MM.1S (cell line): Measurements from ENCODE around the gene SMAD3.

ENCODE experiments used
- DNase-seq: peaks from one replicate; pipeline ENCODE4 v3.0.0-alpha.2; 2015
- H2AFZ ChIP-seq: fragments of 300-600 bp; sonication (generic); 2 replicates; pipeline ENCODE4 v1.6.0; 2016; ENCODE audit warnings: antibody characterized with exemption, low read length
- H3F3A ChIP-seq: fragments of 300-600 bp; sonication (generic); 2 replicates; pipeline ENCODE4 v1.6.1; 2016; ENCODE audit warnings: mild to moderate bottlenecking, antibody characterized with exemption, low read length, moderate library complexity, mixed read lengths; ENCODE audit not compliant: insufficient read depth
- H3K27ac ChIP-seq: fragments of 300-600 bp; sonication (generic); 2 replicates; pipeline ENCODE4 v1.5.1; 2016; ENCODE audit warnings: mild to moderate bottlenecking, low read length
- H3K27me3 ChIP-seq: fragments of 300-600 bp; sonication (generic); replicated peaks from 2 replicates; pipeline ENCODE4 v1.6.0; 2016; ENCODE audit warnings: low read length; ENCODE audit not compliant: insufficient read depth
- H3K36me3 ChIP-seq: fragments of 300-600 bp; sonication (generic); replicated peaks from 2 replicates; pipeline ENCODE4 v1.6.1; 2016; ENCODE audit warnings: mild to moderate bottlenecking, low read length, mixed read lengths; ENCODE audit not compliant: insufficient read depth
- H3K4me1 ChIP-seq: fragments of 300-600 bp; sonication (generic); 2 replicates; pipeline ENCODE4 v1.6.1; 2016; ENCODE audit warnings: low read length, mixed read lengths
- H3K4me2 ChIP-seq: fragments of 300-600 bp; sonication (generic); 2 replicates; pipeline ENCODE4 v1.6.0; 2016; ENCODE audit warnings: low read depth, low read length
- H3K4me3 ChIP-seq: fragments of 300-600 bp; sonication (generic); 2 replicates; pipeline ENCODE4 v1.5.1; 2016; ENCODE audit warnings: low read length, mixed read lengths
- H3K79me2 ChIP-seq: fragments of 300-600 bp; sonication (generic); 2 replicates; pipeline ENCODE4 v1.6.1; 2016; ENCODE audit warnings: mixed run types, low read length, mixed read lengths
- H3K9ac ChIP-seq: fragments of 300-600 bp; sonication (generic); 2 replicates; pipeline ENCODE4 v1.6.1; 2016; ENCODE audit warnings: low read length, mixed read lengths
- H3K9me2 ChIP-seq: fragments of 300-600 bp; sonication (generic); replicated peaks from 2 replicates; pipeline ENCODE4 v1.6.1; 2016; ENCODE audit warnings: mild to moderate bottlenecking, low read length, mixed read lengths; ENCODE audit not compliant: insufficient read depth
- H3K9me3 ChIP-seq: fragments of 300-600 bp; sonication (generic); replicated peaks from 2 replicates; pipeline ENCODE4 v1.6.1; 2016; ENCODE audit warnings: mild to moderate bottlenecking, low read length, mixed read lengths; ENCODE audit not compliant: insufficient read depth
- H4K20me1 ChIP-seq: fragments of 300-600 bp; sonication (generic); 2 replicates; pipeline ENCODE4 v1.6.1; 2016; ENCODE audit warnings: mild to moderate bottlenecking, low read length, moderate library complexity, mixed read lengths; ENCODE audit not compliant: insufficient read depth
- CTCF ChIP-seq: fragments of 300-600 bp; sonication (generic); IDR thresholded peaks from 2 replicates; pipeline ENCODE4 v1.5.1; 2016; ENCODE audit warnings: antibody characterized with exemption, low read length, mixed read lengths
- EZH2 ChIP-seq: fragments of 300-600 bp; sonication (generic); optimal IDR thresholded peaks from 2 replicates; pipeline ENCODE3; 2017; ENCODE audit warnings: low read depth, mild to moderate bottlenecking, antibody characterized with exemption, low read length, mixed read lengths
- EZH2phosphoT487 ChIP-seq: fragments of 300-600 bp; sonication (generic); IDR thresholded peaks from 2 replicates; pipeline ENCODE4 v1.6.1; 2018; ENCODE audit warnings: antibody characterized with exemption, low read length

SMAD3 gene

GRCh38 chr15:67130166-67130565, 64.8 kb downstream of the SMAD3 start:
- peaks cover 17% of the 10 kb centered on the region for H3F3A ChIP-seq
- peaks cover 54% of the 10 kb centered on the region for H3K79me2 ChIP-seq

GRCh38 chr15:67130673-67131601, 65.5 kb downstream of the SMAD3 start:
- peaks cover 17% of the 10 kb centered on the region for H3F3A ChIP-seq
- no peaks in the 10 kb centered on the region for H3K36me3 ChIP-seq
- no peak overlapping the region for H2AFZ ChIP-seq
- no peak for TF ChIP-seq EZH2
- no peak for TF ChIP-seq CTCF
- TF ChIP-seq EZH2phosphoT487, result no peak
- H3K4me3 ChIP-seq, result no peak overlapping the region
- no peak overlapping the region for H3K4me2 ChIP-seq
- no peak overlapping the region for H3K27ac ChIP-seq
- no peaks in the 10 kb centered on the region for H3K27me3 ChIP-seq
- H3K9me3 ChIP-seq, result no peaks in the 10 kb centered on the region
- no peak overlapping the region for H3K9ac ChIP-seq
- no peak for DNase-seq
- no peaks in the 10 kb centered on the region for H4K20me1 ChIP-seq
- no peaks in the 10 kb centered on the region for H3K9me2 ChIP-seq
- H3K79me2 ChIP-seq, result peaks cover 57% of the 10 kb centered on the region
- H3K4me1 ChIP-seq, result peaks cover 31% of the 10 kb centered on the region

More at GRCh38 chr15:67130166-67130565, 64.8 kb downstream of the SMAD3 start:
- no peak overlapping the region for H3K27ac ChIP-seq
- TF ChIP-seq CTCF (no peak), EZH2phosphoT487 (no peak), EZH2 (no peak)
- peaks cover 23% of the 10 kb centered on the region for H3K4me1 ChIP-seq
- H3K9ac ChIP-seq, result no peak overlapping the region
- H3K4me3 ChIP-seq, result no peak overlapping the region
- H3K4me2 ChIP-seq, result no peak overlapping the region
- H4K20me1 ChIP-seq, result no peaks in the 10 kb centered on the region
- H3K9me2 ChIP-seq, result no peaks in the 10 kb centered on the region
- DNase-seq, result no peak
- H2AFZ ChIP-seq, result no peak overlapping the region
- H3K36me3 ChIP-seq, result no peaks in the 10 kb centered on the region
- H3K9me3 ChIP-seq, result no peaks in the 10 kb centered on the region
- no peaks in the 10 kb centered on the region for H3K27me3 ChIP-seq

GRCh38 chr15:67132276-67132675, 66.9 kb downstream of the SMAD3 start:
- Histone ChIP-seq H3F3A (peaks cover 22% of the 10 kb centered on the region), H3K9me3 (no peaks in the 10 kb centered on the region), H3K9me2 (no peaks in the 10 kb centered on the region), H3K4me2 (no peak overlapping the region), H2AFZ (no peak overlapping the region), H3K4me3 (no peak overlapping the region), H3K36me3 (no peaks in the 10 kb centered on the region), H3K27me3 (no peaks in the 10 kb centered on the region), H3K79me2 (peaks cover 68% of the 10 kb centered on the region), H3K27ac (no peak overlapping the region), H3K9ac (no peak overlapping the region), H4K20me1 (no peaks in the 10 kb centered on the region), H3K4me1 (peaks cover 38% of the 10 kb centered on the region)
- no peak for DNase-seq
- TF ChIP-seq EZH2phosphoT487 (no peak), CTCF (no peak), EZH2 (no peak)
